GM18511 (cell line): ENCODE data around the gene CDHR3.
"Not testable (repeated sequence)": the region's sequence is repeated elsewhere in the genome, so short reads cannot be mapped to it uniquely, and the experiment has no call there.

Experiments
- ATAC-seq: cut with Tn5 transposase; IDR thresholded peaks from one replicate; pipeline ENCODE4 v1.9.1; 2021; ENCODE audit warnings: mild to moderate bottlenecking, moderate library complexity; ENCODE audit not compliant: unreplicated experiment

CDHR3 gene

DNA sequence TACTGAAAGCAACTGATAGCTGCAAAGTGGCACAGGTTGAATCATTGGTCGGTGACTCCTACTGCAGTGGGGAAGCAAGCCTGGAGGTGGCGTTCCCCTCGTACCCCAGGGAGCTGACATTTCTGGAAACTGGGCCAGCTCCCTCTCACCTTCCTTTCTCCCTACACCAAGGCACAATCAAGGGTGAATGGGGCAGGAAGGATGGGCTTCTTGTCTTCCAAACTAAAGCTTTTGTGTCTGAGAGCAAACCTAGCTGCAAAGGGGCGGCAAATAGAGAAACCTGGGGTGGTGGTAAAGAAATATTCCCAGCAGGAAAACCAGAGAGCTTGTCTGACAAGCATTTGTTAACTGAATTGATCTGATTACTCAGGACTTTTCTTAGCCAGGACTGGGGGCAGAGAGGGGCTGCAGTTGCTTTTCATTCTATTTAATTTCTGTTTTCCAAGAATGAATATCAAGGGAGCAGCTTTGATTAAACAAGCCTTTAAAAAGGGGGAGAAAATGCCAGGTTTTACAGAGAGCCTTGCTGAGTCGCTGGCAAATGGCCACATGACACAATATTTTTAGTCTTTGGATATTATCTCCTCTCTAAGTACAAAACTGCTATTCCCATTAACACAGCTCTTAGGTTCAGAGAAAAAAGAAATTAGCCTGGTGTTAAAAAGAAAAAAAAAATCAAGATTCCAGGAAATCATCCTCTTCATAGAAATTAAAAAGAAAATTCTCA is 27.8 kb downstream of the CDHR3 start:
- no peak for ATAC-seq

DNA sequence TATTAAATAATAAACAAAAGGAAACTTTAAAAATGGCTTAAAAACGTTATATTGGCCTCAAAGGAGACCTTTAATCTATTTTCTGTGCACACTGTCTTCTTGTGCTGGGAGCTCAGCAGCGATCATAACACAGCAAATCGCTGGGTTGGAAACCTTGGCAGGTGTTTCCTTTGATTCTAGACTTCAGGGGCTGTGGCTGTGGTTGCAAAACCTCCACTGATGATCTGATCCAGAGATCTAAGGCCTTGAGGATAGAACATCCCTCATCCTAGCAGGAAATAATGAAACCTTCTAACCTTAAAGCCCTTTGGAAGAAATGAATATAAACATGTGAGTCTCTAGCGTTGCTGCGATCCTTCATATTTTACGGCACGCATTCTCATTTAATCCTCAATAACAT is 29.8 kb downstream of the CDHR3 start:
- ATAC-seq = no peak

DNA sequence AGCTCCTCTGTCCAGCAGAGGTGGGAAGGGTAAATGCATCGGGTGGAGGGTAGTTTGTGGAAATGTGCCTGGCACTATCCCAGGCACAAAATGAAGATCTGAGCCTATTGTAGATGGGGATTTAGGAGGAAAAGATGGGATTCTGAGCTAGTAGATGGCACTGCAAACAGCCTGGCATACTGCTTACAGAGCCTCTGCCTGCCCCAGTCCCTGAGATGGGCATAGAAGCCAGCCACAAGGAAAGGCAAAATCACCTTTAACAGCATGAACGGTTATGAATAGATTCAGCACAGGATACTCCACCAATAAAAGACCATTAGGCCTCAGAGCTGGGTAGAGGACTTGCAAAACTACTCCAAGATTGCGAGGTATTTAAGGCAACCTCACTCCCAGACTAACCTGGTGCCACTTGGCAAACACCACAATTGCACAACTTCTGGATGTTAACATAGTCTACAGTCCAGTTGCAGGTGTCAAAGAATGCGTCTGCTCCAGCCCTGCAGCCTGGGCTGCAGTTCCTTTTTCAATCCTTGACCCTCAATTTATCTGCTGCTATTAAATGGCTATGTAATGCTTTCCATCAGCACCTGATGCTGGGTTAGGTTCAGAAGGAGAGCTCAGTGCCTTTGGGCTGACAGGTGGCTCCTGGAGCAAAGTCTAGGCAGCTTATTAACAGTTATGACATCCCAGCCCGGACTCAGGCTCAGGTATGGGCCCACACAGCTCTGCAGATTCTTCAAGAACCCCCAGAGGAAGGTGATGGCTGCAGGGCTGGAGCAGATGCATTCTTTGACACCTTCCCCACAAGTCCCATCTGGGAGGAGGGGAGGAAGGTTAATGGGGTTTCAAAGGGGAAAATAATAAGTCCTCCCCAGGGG is 34.0 kb downstream of the CDHR3 start:
- ATAC-seq = no peak

DNA sequence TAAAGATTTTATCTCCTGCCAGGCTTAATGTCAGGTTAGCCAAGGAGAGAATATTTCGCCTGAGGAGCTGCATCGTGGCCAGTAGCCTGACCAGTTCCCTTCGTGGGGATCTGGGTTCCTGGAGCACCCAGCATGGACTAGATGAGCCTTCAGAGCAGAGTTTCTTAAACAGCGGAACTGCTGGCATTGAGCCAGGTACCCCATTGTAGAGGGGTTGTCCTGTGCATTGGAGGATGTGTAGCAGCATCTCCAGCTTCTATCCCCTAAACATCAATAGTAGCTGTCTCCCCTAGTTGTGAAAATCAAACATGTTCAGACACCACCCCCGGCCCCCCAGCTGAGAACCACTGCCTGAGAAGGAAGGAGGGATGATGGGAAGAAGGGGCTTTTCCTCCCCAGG is 36.2 kb downstream of the CDHR3 start:
- no peak for ATAC-seq

DNA sequence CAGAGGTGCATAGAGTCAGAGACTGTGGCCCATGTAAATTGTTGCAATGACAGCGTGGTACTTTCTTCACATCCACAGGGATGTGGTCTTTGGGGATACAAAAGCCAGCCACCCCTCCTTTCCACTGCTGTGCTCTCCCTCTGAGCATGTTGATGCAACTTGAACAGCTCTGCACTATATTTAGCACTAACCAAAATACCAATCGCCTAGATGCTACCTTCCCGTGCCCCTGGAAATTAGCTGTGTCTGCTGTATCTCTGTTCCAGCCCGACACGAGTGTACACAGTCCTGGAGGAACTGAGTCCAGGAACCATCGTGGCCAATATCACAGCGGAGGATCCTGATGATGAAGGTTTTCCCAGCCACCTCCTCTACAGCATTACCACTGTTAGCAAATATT is 38.1 kb downstream of the CDHR3 start:
- no peak for ATAC-seq

DNA sequence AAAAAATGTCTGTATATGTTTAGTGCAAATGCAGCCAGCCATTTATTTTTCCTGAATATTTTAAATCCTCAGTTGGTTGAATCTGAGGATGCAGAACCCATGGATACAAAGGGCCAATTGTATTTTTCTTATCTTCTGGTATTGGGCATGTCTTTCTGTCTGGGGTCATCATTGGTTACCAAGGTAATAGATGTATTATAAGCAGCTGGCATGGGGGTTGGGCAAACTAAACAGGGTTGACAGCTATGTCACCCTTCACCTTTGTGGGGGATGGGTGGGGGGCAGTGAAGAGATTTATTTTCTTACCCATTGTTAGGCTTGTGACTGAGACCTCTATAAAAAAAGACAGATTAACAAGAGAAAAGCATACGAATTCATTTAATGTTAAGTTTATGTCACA is 38.8 kb downstream of the CDHR3 start:
- ATAC-seq = no peak

DNA sequence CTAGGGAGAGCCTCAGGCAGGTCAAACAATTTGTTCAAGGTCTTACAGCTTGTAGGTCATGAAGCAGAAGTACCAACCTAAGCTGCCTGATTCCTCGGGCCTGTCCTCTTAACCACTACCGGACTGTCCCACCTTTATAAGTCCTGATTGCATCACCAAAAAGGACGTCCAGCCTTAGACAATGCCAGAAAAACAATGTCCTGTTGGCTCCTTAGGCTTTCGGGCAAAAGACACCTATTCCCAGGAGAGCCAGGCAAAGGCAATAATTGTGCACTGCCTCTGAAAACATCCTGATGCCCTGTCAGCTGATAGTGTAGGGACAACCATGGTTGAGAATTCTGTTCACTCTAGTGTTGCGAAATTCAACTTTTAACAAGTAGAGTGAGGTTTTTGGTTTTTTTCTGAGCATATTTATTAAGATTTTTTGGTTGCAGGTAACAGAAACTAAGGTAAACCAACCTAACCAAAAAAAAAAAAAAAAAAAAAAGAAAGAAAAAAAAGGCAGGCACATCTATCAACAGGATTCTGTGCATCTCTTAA is 40.5 kb downstream of the CDHR3 start:
- no peak for ATAC-seq

DNA sequence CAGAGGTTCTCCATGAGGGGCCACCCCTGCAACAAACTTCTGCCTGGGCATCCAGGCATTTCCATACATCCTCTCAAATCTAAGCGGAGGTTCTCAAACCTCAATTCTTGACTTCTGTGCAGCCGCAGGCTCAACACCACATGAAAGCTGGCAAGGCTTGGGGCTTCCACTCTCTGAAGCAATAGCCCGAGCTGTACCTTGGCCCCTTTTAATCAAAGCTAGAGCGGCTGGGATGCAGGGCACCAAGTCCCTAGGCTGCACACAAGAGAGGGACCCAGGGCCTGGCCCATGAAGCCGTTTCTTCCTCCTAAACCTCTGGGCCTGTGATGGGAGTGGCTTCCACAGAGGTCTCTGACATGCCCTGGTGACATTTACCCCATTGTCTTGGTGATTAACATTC is 43.8 kb downstream of the CDHR3 start:
- no peak for ATAC-seq

DNA sequence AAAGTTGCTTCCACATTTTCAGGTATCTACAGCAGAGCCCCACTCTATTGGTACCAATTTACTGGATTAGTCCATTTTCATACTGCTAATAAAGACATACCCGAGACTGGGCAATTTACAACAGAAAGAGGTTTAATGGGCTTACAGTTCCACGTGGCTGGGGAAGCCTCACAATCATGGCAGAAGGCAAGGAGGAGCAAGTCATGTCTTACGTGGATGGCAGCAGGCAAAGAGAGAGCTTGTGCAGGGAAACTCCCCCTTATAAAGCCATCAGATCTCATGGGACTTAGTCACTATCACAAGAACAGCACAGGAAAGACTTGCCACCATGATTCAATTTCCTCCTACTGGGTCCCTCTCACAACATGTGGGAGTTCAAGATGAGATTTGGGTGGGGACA is 44.7 kb downstream of the CDHR3 start:
- ATAC-seq = not testable (repeated sequence)

DNA sequence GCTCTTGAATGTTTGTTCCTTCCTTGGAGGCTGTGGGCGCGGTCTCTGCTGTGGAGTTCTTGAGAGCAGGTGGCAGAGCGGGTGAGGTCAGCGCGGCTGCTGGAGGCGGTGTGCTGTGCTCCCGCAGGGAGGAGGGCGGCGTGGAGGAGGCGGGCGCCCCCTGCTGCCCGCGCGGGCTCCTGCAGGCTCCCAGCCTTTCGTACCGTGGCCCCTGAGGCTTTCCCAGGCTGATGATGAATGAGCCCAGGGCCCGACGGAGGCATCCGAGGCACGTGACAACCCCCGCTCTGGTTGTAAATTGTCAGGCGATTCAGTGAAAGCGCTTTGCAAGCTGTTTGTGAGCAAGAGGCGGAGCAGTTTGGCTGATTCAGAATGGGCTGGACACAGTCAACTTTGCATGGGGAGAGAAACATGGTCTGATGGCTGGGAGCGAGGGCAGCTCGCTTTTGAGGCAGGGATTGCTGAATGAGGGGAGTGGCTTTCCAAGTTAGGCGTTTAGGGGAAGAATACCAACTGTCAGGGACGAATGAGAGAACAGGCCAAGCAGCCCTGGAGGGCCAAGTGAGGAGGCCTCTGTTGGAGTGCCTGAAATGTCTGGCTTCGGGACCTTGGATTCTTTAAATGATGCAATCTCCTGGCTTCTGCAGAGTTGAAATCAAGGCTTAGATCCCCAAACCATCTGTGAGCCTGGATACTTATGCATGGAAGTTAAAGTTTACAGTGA is 46.6 kb downstream of the CDHR3 start:
- peak; percentile 81 for ATAC-seq

DNA sequence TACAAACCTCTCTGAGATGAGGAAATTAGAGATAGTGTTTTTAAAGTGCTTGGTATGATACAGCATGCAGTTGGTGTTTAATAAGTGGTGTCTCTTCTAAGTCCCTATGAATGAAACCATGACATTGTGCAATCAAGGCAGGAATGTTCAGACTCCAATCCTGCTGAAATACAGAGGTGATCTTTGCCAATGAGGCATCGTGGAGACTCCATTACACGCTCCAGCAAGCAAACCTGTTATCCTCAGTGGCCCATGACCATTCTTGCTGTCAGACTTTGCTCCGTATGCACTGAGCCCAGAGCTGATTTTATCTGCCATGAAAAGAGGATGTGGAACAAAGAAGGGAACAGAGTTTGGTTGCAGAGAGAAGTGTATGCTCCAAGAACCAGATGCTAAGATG is 47.3 kb downstream of the CDHR3 start:
- no peak for ATAC-seq

DNA sequence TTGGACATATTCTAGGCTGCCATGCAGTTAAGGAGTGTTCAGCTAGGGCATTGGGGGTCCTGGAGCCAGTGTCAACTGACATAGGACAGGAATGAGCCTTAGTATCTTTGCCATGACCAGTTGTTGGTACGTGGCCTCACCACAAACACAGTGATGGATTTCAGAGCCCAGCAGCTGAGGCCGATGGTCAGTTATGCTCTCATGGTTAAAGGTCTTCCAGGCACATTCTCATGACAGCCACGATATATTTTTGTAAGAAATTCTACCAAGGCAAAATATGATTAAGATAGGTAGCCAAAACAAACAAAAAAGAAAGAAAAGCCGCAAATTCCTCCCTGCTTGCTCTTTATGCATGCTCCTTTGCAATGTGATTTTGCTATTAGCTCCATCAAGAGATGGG is 47.8 kb downstream of the CDHR3 start:
- no peak for ATAC-seq

DNA sequence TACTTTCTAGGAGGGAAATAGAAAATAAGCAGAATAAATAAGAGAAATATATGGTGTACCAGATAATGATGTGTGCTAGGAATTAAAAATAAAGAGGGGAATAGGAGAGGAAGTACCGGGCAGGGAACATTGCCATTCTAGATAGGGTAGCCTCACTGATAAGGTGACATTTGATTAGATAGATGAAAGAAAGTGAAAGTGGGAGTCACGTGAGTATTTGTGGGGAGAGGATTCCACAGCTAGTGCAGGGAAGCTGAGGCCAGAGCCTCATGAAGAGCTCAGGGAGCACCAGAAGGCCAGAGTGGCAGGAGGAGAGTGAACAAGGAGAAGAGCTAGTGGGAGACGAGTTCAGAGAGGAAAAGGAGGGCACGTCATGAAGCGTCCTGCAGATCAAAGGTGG is 49.1 kb downstream of the CDHR3 start:
- no peak for ATAC-seq

DNA sequence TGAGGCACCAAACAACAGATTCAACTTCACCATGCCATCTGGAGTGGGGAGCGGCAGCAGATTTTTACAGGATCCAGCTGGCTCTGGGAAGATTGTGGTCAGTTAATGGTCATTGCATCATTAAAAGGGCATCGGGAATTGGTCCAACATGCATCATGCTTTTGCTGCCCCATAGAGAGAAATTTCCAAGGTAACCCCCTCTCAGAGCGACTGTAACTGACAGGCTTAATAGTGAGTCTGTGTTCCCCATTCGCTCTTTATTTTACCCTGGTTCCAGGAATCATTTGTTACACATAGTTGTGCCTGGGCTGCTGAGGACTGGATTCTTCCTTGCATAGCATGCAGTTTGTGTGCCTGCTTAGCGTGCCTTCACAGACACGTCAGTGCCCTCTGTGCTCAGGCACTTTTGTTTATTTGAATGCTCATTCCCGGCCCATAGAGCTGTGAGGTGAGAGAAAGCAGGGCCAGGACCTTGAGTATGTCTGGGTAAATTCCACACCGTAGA is 49.9 kb downstream of the CDHR3 start:
- ATAC-seq = no peak

DNA sequence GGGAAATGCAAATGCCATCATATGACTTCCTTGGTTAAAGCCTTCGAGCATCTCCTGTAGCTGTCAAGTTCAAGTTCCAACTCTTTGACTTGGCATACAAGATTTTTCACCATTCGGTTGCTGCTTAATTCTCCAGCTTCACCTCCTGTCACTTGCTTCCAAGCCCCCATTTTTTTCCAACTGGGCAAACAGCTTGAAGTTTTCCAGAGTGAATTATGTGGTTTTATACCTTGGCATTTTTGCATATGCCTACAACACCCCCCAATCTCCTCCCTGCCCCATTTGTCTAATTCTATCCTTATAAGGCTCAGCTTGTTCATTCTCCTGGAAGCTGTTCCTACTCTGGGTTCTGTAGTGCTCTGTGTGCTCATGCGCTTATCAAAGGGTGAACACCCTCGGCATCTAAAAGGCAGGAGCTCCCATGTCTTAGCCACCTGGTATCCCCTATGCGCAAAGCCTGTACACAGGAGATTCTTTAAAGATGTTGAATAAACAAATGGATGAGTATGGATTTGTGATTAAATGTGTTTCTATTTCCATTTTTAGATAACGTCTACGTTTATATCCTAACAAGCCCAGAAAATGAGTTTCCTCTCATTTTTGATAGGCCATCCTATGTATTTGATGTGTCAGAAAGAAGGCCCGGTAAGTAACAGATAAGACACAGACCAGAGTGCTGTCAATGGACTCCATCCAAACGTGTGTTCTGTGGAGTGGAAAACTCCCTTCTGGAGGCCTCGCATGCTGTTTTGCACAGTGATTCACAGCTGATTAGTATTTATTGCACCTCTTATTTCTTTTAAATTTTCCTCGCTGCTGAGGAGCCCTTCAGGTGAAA is 52.5 kb downstream of the CDHR3 start:
- ATAC-seq = no peak

DNA sequence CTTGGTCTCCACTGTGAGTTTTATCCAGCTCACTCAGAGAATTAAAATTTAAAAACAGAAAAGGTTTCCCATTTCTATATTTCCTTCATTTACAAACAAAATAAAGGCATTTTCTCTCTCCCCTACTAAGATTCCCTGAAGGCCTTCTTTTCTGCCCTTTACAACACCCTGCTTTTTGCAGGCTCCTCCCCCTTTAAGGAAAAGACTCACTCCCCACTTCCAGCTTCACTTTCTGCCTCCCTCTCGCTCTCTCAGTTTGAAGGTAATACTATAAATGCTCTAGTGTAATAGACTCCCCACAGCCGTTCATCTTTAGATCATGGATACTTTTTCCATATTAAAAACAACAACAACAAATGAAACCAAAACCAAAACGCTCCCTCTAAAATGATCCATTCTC is 53.3 kb downstream of the CDHR3 start:
- ATAC-seq = no peak

DNA sequence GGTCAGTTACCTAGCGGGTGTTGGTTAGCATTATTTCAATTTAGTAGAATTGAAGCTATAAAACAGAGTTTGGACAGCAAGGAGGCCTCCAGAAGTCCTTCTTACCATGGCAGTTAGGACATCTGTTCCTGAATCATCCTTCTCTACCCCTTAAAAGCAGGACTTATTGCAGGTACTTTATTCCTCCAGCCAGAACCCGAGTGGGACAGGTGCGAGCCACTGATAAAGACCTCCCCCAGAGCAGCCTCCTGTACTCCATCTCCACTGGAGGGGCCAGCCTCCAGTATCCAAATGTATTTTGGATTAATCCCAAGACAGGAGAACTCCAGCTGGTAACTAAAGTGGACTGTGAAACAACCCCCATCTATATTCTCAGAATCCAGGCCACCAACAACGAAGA is 54.6 kb downstream of the CDHR3 start:
- no peak for ATAC-seq

DNA sequence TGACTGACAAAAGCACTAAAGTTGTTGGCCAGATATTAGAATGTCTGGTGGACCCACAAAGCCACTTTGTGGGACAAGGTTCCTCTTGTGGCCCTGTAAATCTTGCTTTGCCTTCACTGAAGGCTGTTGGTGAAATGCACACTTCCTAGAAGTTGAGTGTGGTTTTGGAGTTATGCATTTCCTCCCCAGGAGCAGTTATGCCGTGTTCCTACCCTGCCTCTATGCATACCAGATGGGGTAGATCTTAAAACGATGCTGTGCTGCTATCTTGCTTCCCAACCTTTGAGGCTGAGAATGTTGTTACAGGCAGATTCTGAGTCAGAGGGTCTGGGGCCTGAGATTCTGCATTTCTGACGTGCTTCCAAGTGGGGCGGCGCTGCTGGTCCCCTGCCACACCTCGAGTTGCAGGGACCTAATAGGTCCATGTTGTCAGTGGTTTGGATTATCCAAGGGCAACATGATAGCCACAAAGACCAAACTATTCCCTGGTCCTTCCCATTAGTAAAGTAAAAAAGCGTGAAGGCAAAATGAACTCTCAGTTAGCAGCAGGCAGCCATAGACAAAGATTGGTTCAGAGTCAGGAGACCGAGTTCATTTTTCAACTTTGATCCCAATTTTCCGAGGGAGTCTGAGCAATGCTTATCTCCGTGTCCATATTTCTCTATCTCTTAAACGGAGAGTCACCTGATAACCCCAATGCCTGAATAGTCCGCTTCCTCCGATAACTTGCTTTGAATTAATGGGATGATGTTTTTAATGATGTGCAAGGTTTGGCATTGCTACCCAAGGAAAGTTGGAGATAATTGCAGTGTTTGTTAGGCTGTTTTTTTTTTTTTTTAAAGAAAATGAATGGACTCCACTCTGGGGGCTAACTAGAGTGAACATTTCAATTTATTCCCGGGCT is 55.8 kb downstream of the CDHR3 start:
- ATAC-seq = no peak

DNA sequence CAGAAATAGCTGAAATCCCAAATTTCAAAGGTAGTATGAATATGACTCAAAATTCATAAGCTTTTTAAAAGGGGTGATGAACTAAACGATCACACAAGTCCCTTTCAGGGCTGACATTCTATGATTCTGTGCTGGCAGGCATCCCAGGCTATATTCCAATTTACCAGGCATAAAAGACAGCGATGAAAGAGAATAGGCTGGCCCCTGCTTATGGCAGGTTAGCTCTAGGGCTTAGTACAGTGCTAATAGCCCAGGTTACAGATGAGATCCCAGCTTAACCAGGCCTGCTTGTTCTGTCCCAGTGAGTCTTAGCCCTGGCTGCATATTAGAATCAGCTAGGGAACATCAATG is 56.4 kb downstream of the CDHR3 start:
- no peak for ATAC-seq
